Lung (tissue), 12 donors: Measurements from ENCODE around the gene NPHP4. TPM values are rescaled to one million over a fixed set of nuclear protein-coding genes. Genes with fewer than 3 reads are reported as not detected.

Experiments used
- ATAC-seq: fragments of 200-7000 bp; cut with Tn5 transposase; one replicate; pipeline ENCODE4 v1.9.1; 2020; ENCODE audit warnings: moderate number of reproducible peaks; ENCODE audit not compliant: insufficient read depth, low FRiP score
- DNase-seq, 3 donors: peaks; one replicate each; pipeline ENCODE4 v3.0.0-alpha.2; 2013 to 2017
- H3K27ac ChIP-seq, 2 donors: one replicate each; pipeline ENCODE4 v1.5.1; 2013; ENCODE audit warnings: mild to moderate bottlenecking in 2 of 2, moderate library complexity in 2 of 2, control low read depth in 1 of 2, inconsistent platforms in 1 of 2, low read depth in 1 of 2, low read length in 1 of 2
- H3K27me3 ChIP-seq, 3 donors: one replicate each; pipeline ENCODE4 v1.5.1; 2013; ENCODE audit warnings: low read length in 2 of 3; ENCODE audit not compliant: control insufficient read depth in 3 of 3, insufficient read depth in 3 of 3
- H3K36me3 ChIP-seq, 4 donors: one replicate each; pipeline ENCODE4 v1.5.1; 2013; ENCODE audit warnings: low read length in 4 of 4, mild to moderate bottlenecking in 1 of 4, moderate library complexity in 1 of 4; ENCODE audit not compliant: control insufficient read depth in 4 of 4, insufficient read depth in 4 of 4
- H3K4me1 ChIP-seq, 5 donors: one replicate each; pipeline ENCODE4 v1.5.1; 2013; ENCODE audit warnings: low read length in 5 of 5, mild to moderate bottlenecking in 2 of 5, moderate library complexity in 1 of 5; ENCODE audit not compliant: control insufficient read depth in 5 of 5, insufficient read depth in 5 of 5
- H3K4me3 ChIP-seq: one replicate; pipeline ENCODE4 v1.5.1; 2013; ENCODE audit warnings: mild to moderate bottlenecking, control low read depth, moderate library complexity
- H3K9ac ChIP-seq, 2 donors: one replicate each; pipeline ENCODE4 v1.5.1; 2013; ENCODE audit warnings: low read length in 2 of 2, control low read depth in 1 of 2; ENCODE audit not compliant: insufficient read depth in 1 of 2
- H3K9me3 ChIP-seq, 4 donors: one replicate each; pipeline ENCODE4 v1.5.1; 2013; ENCODE audit warnings: low read length in 3 of 4, mild to moderate bottlenecking in 1 of 4, moderate library complexity in 1 of 4; ENCODE audit not compliant: control insufficient read depth in 4 of 4, insufficient read depth in 3 of 4
- CTCF ChIP-seq: IDR thresholded peaks from 2 replicates; pipeline ENCODE4 v1.5.1; 2012; ENCODE audit warnings: mild to moderate bottlenecking; ENCODE audit errors: control extremely low read depth, extremely low read depth
- WGBS, 2 donors: extraction: QIAGEN DNeasy Blood & Tissue Kit; methylation state at CpG; one replicate each; pipeline ENCODE4 v1.1.7; 2013; 5-methylcytosine and 5-hydroxymethylcytosine counted together
- polyA plus RNA-seq, 2 donors: library from polyadenylated mRNA; stranded (reverse); fragments of 200-250 nt; gene quantifications; one replicate each; pipeline ENCODE4 v1.2.1, GENCODE V29; 2013
- total RNA-seq, 2 donors: library from RNA; depleted of rRNA in 1 of 2; stranded (reverse); fragments of >200 nt in 1 of 2; gene quantifications; one replicate each; pipeline ENCODE4 v1.2.1, GENCODE V29; 2014 to 2021
- donor health status: control.
- donor health status: control.
- donor health status: Bipolar disorder and iron deficiency.
- donor health status: healthy.
- donor health status: DM: yes; HTN: yes; CAD: no.

NPHP4 gene
- total and polyA plus RNA-seq, 4 donors = 6.0 to 23.3 (median 11.1) TPM

DNA sequence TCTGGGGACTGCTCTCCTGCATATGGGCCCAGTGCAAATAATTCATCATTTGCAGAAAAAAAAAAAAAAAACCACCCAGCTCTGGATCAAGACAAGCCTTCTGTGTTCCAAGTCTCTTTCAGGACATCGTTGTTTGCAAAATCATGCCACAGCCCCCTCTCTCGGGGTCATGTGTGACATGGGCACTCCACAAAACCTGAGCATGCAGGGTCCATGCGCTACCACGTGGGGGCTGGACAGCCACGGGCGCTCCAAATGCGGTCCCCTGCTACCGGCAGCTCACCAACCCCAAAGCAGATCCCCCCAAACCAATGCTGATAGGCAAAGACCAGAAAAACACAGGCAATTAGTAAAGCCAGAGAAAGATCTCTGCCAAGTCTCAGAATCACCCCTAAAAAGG, 17.6 kb downstream of the NPHP4 start:
- Histone ChIP-seq H3K27me3 (no peaks in the 10 kb centered on the region), H3K4me3 (no peak overlapping the region), H3K9ac (no peak overlapping the region), H3K27ac (no peak overlapping the region), H3K9me3 (no peaks in the 10 kb centered on the region), H3K36me3 (peaks cover 0 to 8% (median 3%) of the 10 kb centered on the region in 4 donors), H3K4me1 (no peaks in the 10 kb centered on the region)
- 87 to 89% methylated on average over 8 of the region's 8 CpGs for WGBS, 2 donors
- TF ChIP-seq CTCF = no peak
- ATAC-seq (no peak), DNase-seq (no peak)

- H3K27me3 ChIP-seq = no peaks in the 10 kb centered on the region
- no peak for TF ChIP-seq CTCF
- DNase-seq (peak in 1 of 3 donors; percentile 7), ATAC-seq (no peak)
- H3K9ac ChIP-seq = no peak overlapping the region
- H3K9me3 ChIP-seq = no peaks in the 10 kb centered on the region
- no peak overlapping the region for H3K27ac ChIP-seq
- no peak overlapping the region for H3K4me3 ChIP-seq
- 79% methylated on average over 11 of the region's 11 CpGs for WGBS, 2 donors
- peaks cover 0 to 13% (median 3%) of the 10 kb centered on the region in 4 donors for H3K36me3 ChIP-seq
- no peaks in the 10 kb centered on the region for H3K4me1 ChIP-seq
These were observed 18.5 kb downstream of the NPHP4 start for GRCh38 chr1:5973771-5974170.

DNA sequence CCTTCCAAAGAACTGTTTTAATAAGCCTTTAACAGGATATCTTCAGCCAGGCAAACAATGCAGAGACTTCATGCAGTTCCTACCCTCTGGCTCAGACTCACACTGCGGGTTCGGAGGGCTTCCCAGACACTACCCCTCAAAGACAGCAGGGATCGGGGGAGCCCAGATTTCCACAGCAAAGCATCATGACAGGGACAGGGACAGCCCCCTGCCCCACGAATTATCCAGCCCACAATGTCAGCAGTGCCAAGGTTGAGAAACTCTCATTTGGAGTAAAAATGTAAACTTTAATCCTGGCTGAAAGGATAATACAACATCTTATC, 20.1 kb downstream of the NPHP4 start:
- H3K4me3 ChIP-seq = no peak overlapping the region
- H3K27me3 ChIP-seq = no peaks in the 10 kb centered on the region
- no peak overlapping the region for H3K9ac ChIP-seq
- no peaks in the 10 kb centered on the region for H3K4me1 ChIP-seq
- H3K27ac ChIP-seq = no peak overlapping the region
- ATAC-seq = no peak
- DNase-seq = no peak
- H3K9me3 ChIP-seq = no peaks in the 10 kb centered on the region
- WGBS, 2 donors = 87 to 92% methylated on average over 4 of the region's 4 CpGs
- H3K36me3 ChIP-seq = peaks cover 0 to 17% (median 6%) of the 10 kb centered on the region in 4 donors
- TF ChIP-seq CTCF = no peak

- H3K4me1 ChIP-seq = no peaks in the 10 kb centered on the region
- no peak for ATAC-seq
- WGBS, 2 donors = 87 to 92% methylated on average over 22 of the region's 22 CpGs
- peaks cover 0 to 22% (median 6%) of the 10 kb centered on the region in 4 donors for H3K36me3 ChIP-seq
- no peak overlapping the region for H3K27ac ChIP-seq
- H3K27me3 ChIP-seq = no peaks in the 10 kb centered on the region
- H3K9me3 ChIP-seq = no peaks in the 10 kb centered on the region
- no peak overlapping the region for H3K9ac ChIP-seq
- TF ChIP-seq CTCF = no peak
- H3K4me3 ChIP-seq = no peak overlapping the region
- no peak for DNase-seq
These were observed 20.6 kb downstream of the NPHP4 start for GRCh38 chr1:5971471-5972197.
